ENCODE measurements around the gene ADTRP. TPM values are rescaled to one million over a fixed set of nuclear protein-coding genes. Genes with fewer than 3 reads are reported as not detected.
"Not testable (repeated sequence)": the region's sequence is repeated elsewhere in the genome, so short reads cannot be mapped to it uniquely, and the experiment has no call there.

Gene ADTRP
- total RNA-seq, 4 donors from 2014 or later, result not detected

DNA sequence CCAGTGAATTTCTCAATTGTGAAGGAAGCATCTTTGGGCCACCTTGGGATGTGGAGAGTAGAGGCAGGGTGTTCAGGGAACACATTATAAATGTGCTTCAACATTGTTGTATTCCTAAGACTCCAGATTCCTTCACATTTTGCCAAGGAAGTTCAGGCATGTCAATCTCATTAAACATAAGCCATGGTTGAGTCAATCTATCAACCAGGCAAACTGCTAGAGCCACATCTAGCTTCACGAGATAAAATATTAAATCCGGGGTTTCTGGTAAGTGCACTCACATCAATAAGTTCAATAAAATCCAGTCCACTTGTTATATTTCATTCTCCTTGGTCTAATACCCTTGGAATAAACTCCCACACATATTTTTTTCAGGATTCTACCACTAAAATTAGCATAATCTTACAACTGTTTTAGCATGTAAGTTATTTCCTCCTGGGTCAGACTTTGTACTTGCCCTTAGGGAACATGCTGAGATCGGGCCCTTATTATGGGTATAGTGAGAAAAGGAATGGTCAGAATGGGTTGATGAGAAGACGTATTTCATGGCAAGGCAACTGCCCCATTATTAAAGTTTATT is 93.6 kb downstream of the ADTRP start:
- Histone ChIP-seq H3K4me1 (no peaks in the 10 kb centered on the region), H3K27ac (no peak overlapping the region), H3K9me3 (no peaks in the 10 kb centered on the region), H3K27me3 (no peaks in the 10 kb centered on the region), H3K4me3 (no peak overlapping the region), H3K36me3 (no peaks in the 10 kb centered on the region)
- intact Hi-C loops (cut with DNase I; ENCODE audit: low total_unique reads), result no loop called here
- TF ChIP-seq POLR2A (IDR thresholded peaks at IDR 0.05), result no peak
- TF ChIP-seq, protein P1, sequence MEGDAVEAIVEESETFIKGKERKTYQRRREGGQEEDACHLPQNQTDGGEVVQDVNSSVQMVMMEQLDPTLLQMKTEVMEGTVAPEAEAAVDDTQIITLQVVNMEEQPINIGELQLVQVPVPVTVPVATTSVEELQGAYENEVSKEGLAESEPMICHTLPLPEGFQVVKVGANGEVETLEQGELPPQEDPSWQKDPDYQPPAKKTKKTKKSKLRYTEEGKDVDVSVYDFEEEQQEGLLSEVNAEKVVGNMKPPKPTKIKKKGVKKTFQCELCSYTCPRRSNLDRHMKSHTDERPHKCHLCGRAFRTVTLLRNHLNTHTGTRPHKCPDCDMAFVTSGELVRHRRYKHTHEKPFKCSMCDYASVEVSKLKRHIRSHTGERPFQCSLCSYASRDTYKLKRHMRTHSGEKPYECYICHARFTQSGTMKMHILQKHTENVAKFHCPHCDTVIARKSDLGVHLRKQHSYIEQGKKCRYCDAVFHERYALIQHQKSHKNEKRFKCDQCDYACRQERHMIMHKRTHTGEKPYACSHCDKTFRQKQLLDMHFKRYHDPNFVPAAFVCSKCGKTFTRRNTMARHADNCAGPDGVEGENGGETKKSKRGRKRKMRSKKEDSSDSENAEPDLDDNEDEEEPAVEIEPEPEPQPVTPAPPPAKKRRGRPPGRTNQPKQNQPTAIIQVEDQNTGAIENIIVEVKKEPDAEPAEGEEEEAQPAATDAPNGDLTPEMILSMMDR (IDR thresholded peaks at IDR 0.05), result no peak
- DNase-seq, result no peak

DNA sequence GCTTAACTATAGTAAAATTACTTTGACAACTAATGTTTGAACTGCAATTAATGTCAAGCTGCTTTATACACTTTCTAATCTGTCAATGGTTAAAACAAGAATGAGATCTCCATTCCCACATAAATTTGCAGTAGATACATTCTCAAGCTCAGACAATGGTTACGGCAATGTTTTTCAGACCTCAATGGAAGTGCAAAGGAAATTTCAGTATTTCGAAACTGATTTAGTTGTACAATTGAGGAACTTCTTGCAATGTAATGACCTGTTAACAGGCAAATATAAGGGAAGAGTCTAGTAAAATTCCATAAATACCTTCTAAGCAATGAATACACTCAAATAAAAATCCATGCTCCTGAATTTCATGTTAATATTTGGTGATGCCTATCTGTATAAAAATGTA is 94.7 kb downstream of the ADTRP start:
- Histone ChIP-seq H3K36me3 (no peaks in the 10 kb centered on the region), H3K27me3 (no peaks in the 10 kb centered on the region), H3K27ac (no peak overlapping the region), H3K4me3 (no peak overlapping the region), H3K4me1 (no peaks in the 10 kb centered on the region), H3K9me3 (no peaks in the 10 kb centered on the region)
- intact Hi-C loops (cut with DNase I; ENCODE audit: low total_unique reads), result no loop called here
- DNase-seq, result no peak
- no peak for TF ChIP-seq POLR2A (IDR thresholded peaks at IDR 0.05)
- TF ChIP-seq, protein P1 (IDR thresholded peaks at IDR 0.05), result no peak

DNA sequence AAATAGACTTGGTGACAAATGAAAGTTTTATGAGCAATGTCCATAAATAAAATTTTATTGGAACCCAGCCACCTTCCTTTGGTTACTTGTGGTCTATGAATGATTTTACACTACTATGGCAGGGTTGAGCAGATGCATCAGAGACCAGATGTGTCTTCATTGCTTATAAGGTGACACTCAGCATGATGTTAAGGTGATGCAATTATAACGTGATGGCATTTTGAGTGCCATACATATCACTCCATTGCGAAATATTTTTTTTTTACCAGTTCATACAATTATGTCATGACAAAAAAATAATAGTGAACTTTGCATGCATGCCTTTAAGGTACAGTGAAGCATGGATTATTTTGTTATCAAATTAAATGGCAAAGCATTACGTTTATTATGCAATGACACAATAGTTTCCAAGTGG is 96.0 kb downstream of the ADTRP start:
- no peaks in the 10 kb centered on the region for H3K4me1 ChIP-seq
- no peaks in the 10 kb centered on the region for H3K9me3 ChIP-seq
- TF ChIP-seq POLR2A (IDR thresholded peaks at IDR 0.05), result no peak
- TF ChIP-seq, protein P1 (IDR thresholded peaks at IDR 0.05), result no peak
- H3K27me3 ChIP-seq, result no peaks in the 10 kb centered on the region
- intact Hi-C loops (cut with DNase I; ENCODE audit: low total_unique reads), result no loop called here
- no peak for DNase-seq
- no peaks in the 10 kb centered on the region for H3K36me3 ChIP-seq
- H3K27ac ChIP-seq, result no peak overlapping the region
- H3K4me3 ChIP-seq, result no peak overlapping the region

DNA sequence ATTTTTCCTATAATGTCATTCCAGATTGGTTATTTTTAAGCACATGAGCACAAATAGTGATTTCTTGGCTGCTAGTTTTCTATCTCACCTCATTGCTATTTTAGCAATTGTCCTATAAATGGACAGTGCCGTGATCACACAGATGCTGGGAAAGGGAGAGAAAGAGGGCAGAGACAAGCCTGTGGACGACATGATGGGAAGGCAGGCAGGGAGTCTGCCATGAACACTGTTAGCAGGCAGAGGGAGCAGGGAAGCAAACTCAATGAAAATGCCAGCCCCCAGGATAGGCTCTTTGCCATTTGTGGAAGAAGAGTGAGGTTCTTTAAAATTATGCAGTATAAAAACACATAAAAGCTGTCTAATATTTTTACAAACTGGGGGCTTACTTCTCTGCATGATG is 96.8 kb downstream of the ADTRP start:
- no peak overlapping the region for H3K4me3 ChIP-seq
- intact Hi-C loops (cut with DNase I; ENCODE audit: low total_unique reads), result no loop called here
- TF ChIP-seq POLR2A (IDR thresholded peaks at IDR 0.05), result no peak
- TF ChIP-seq, protein P1 (IDR thresholded peaks at IDR 0.05), result no peak

DNA sequence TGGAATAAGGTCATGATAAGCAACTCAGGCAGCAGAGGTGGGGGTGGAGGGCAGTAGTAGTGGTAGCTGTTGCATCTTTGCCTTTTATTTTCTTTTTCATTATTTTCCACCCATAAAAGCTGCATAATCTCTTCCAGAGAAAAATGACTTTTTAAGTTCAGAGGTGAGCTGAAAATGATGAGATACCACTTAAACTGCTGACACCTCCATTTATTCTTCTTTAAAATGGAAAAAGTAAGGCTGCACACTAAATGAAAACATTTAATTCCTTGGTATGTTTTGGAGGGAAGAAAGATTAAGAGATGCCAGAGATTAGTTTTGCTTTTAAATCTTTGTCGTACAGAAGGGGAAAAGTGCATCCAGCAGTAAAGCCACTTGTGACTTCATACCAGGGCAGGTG is 97.2 kb downstream of the ADTRP start:
- intact Hi-C loops (cut with DNase I; ENCODE audit: low total_unique reads), result no loop called here
- TF ChIP-seq, protein P1 (IDR thresholded peaks at IDR 0.05), result no peak
- TF ChIP-seq POLR2A (IDR thresholded peaks at IDR 0.05), result no peak
- H3K9me3 ChIP-seq, result no peaks in the 10 kb centered on the region
- H3K4me1 ChIP-seq, result no peaks in the 10 kb centered on the region
- no peaks in the 10 kb centered on the region for H3K27me3 ChIP-seq
- H3K36me3 ChIP-seq, result no peaks in the 10 kb centered on the region
- DNase-seq, result no peak
- H3K4me3 ChIP-seq, result no peak overlapping the region
- H3K27ac ChIP-seq, result no peak overlapping the region

More for the DNA sequence above, 96.8 kb downstream of the ADTRP start:
- Histone ChIP-seq H3K27ac (no peak overlapping the region), H3K4me1 (no peaks in the 10 kb centered on the region), H3K36me3 (no peaks in the 10 kb centered on the region), H3K9me3 (no peaks in the 10 kb centered on the region), H3K27me3 (no peaks in the 10 kb centered on the region)
- no peak for DNase-seq

DNA sequence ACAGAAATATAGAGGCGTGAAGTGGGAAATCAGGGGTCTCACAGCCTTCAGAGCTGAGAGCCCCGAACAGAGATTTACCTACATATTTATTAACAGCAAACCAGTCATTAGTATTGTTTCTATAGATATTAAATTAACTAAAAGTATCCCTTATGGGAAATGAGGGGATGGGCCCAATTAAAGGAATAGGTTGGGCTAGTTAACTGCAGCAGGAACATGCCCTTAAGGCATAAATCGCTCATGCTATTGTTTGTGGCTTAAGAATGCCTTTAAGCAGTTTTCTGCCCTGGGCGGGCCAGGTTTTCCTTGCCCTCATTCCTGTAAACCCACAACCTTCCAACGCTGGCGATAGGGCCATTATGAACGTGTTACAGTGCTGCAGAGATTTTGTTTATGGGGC is 98.1 kb downstream of the ADTRP start:
- intact Hi-C loops (cut with DNase I; ENCODE audit: low total_unique reads); H3K9me3 ChIP-seq; H3K27ac ChIP-seq; DNase-seq; H3K27me3 ChIP-seq; H3K36me3 ChIP-seq; H3K4me3 ChIP-seq; H3K4me1 ChIP-seq: not testable (repeated sequence)

All from uterus (tissue), 4 donors.